CD4-positive, alpha-beta T cell treated with Interleukin-17A for 1 hour (primary cell): ENCODE results near the gene NOSIP.
"Not testable (repeated sequence)": the region's sequence is repeated elsewhere in the genome, so short reads cannot be mapped to it uniquely, and the experiment has no call there.

Experiments used
- DNase-seq: peaks from one replicate; pipeline ENCODE4 v3.0.0-alpha.2; 2020

Gene NOSIP, protein sequence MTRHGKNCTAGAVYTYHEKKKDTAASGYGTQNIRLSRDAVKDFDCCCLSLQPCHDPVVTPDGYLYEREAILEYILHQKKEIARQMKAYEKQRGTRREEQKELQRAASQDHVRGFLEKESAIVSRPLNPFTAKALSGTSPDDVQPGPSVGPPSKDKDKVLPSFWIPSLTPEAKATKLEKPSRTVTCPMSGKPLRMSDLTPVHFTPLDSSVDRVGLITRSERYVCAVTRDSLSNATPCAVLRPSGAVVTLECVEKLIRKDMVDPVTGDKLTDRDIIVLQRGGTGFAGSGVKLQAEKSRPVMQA

GRCh38 chr19:49580264-49581006, at the start of gene NOSIP:
NOSIP (minus strand) TSS chr19:49580556; CDS start chr19:49560691, 19,865 bp downstream.
- peak; percentile 98 for DNase-seq

- DNase-seq: no peak
Observed at GRCh38 chr19:49629659-49630058, 49.3 kb upstream of the NOSIP start.

DNA sequence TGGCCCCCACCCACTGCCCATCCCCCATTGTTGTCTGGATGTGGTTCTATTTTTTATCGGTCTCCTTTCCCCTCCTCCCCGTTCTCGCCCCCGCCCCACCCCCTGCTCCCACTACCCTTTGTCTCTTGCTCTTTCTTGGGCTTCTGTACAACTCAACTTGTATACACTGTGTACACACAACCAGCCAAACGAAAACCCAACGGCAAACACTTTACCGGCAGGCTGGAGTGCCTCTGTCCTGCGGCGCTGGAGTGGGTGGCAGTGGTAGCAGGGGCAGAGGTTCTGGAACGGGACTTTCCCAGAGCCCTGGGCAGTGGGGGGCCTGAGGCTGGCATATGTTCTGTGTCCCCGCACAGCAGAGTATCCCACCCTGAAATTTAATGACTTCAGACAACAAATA, 45.9 kb upstream of the NOSIP start:
- DNase-seq: no peak

DNA sequence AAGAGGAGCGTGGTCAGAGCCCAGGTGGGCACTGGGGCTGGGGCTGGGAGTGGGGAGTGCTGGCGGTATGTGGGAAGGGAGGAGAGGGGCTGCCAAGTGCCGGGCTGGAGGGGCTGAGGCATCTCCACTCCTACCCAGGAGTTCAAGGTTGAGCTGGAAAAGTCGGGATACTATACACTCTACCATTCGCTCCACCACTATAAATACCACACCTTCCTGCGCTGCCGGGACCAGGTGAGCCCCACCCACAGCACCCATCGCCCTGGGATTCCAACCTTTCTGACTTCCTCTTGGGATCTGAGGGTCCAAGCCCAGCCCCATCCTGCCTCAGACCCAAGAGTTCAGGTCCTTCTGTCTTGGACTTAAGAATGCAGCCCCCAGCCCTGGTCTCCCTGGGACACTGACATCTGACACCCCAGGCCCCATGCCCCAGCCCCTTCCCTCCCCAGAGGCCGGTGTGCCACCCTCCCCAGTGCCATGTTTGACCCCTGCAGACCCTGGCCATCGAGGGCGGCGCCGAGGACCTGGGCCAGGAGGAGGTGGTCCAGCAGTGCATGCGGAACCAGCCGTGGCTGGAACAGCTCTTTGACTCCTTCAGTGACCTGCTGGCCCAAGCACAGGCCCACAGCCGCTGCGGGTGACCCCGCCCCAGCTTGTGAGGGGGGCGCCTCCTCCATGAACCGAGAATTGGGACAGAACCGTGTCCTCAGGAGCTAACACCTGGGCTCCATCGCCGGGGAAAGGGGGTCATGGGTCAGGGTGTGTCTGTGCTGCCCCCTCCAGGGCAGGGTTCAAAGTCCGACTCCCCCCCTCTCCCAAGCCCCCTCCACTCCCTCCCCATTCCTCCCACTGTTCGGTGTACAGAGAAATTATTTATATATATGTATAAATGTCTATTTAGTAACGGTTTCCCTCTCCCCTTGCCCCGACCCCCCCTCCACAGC, 44.9 kb upstream of the NOSIP start:
- DNase-seq: no peak

DNA sequence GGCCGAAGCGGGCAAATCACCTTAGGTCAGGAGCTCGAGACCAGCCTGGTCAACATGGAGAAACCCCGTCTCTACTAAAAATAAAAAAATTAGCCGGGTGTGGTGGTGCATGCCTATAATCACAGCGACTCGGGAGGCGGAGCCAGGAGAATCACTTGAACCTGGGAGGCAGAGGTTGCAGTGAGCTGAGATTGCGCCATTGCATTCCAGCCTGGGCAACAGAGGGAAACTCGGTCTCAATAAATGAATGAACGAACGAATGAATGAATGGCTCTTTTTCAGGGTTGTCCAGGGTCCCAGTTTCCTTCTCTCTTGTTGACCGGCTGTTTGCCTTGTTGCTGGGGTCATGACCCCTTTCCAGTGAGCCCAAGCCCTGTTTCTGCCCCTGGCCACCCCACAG, 37.5 kb upstream of the NOSIP start:
- not testable (repeated sequence) for DNase-seq

- DNase-seq: no peak
Observed at GRCh38 chr19:49616945-49617344, 36.6 kb upstream of the NOSIP start.

- no peak for DNase-seq
Observed at GRCh38 chr19:49616532-49616931, 36.2 kb upstream of the NOSIP start.

DNA sequence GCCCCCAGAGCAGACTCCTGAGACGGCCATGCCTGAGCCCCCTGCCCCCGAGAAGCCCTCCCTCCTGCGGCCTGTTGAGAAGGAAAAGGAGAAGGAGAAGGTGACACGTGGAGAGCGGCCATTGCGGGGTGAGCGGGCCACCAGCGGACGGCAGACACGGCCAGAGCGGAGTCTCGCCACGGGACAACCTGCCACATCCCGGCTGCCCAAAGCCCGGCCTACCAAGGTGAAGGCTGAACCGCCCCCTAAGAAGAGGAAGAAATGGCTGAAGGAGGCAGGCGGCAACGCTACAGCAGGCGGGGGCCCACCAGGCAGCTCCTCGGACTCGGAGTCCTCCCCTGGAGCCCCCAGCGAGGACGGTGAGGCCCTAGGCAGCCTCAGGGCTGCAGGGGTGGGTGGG, 35.5 kb upstream of the NOSIP start:
- DNase-seq: no peak

DNA sequence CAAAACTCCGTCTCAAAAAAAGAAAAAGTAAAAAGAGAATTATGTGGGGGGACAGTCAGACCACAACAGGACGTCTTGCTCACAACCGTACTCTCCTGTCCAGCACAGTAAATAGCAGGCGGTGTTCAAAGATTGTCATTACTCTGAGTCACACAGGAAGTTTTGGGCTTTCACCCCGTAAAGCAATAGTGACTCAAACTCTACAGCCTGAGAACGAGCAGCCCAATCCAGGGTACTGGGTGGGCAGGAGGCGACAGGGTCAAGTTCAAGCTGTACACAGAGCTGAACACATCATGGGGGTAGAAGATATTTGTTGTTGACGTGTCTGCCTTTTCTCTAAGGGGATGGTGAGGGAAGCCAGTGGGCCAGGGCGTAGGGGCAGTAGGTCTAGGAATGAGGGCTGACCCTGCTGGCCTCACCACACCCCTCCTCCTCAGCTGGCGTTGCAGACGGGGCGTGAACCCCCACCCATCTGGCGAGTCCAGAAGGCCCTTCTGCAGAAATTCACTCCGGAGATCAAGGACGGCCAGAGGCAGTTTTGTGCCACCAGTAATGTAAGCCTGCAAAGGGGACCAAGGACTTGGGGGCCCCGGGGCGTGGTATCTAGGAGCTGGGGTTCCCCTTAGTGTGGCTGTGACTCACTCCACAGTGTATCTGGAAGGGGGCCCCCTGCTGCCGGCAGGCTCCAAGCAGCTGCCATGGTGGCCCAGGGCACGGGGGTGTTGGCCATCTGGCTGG, 33.9 kb upstream of the NOSIP start:
- peak; percentile 17 for DNase-seq

- no peak for DNase-seq
Observed at GRCh38 chr19:49613374-49613773, 33.0 kb upstream of the NOSIP start.

DNA sequence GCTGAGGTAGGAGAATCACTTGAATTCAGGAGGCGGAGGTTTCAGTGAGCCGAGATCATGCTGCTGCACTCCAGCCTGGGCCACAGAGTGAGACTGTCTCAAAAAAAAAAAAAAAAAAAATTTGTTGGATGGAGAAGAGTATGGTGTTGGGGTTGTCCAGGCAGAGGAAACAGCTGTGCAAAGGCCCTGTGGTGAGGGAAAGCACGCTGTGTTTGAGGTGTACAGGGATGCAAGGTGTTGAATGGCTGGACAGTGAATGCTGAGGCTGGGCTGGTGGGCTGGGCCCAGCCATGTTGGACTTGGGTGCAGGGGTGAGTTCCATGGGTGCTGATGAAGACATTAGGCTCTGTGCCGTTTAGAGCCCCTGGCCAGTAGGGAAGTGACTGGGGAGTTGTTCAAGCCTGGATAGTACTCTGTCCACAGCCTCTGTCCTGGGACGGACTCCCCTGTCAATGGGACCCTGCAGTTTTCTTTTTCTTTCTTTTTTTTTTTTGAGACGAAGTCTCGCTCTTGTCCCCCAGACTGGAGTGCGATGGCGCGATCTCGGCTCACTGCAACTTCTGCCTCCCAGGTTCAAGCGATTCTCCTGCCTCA, 29.2 kb upstream of the NOSIP start:
- DNase-seq: no peak

DNA sequence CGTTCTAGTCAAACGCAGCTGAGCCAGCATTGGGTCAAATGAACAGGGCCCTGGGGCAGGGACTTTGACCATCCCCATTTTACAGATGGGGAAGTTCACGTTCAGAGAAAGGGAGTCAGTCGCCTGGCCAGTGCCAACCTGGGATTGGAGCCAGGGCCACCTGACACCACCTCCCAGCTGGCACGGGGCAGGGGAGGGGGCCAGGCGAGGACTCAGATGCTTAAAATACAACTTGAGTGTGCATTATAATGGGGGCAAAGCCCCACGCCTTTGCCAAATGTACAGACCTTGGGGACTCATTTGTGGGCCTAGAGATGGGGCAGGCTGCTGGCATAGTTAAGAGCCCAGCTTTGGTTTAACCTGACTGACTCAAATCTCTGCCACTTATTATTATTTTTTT, 25.2 kb upstream of the NOSIP start:
- no peak for DNase-seq

GRCh38 chr19:49602806-49603205, 22.4 kb upstream of the NOSIP start:
- DNase-seq: no peak

GRCh38 chr19:49601482-49602038, 21.2 kb upstream of the NOSIP start:
- DNase-seq: no peak

DNA sequence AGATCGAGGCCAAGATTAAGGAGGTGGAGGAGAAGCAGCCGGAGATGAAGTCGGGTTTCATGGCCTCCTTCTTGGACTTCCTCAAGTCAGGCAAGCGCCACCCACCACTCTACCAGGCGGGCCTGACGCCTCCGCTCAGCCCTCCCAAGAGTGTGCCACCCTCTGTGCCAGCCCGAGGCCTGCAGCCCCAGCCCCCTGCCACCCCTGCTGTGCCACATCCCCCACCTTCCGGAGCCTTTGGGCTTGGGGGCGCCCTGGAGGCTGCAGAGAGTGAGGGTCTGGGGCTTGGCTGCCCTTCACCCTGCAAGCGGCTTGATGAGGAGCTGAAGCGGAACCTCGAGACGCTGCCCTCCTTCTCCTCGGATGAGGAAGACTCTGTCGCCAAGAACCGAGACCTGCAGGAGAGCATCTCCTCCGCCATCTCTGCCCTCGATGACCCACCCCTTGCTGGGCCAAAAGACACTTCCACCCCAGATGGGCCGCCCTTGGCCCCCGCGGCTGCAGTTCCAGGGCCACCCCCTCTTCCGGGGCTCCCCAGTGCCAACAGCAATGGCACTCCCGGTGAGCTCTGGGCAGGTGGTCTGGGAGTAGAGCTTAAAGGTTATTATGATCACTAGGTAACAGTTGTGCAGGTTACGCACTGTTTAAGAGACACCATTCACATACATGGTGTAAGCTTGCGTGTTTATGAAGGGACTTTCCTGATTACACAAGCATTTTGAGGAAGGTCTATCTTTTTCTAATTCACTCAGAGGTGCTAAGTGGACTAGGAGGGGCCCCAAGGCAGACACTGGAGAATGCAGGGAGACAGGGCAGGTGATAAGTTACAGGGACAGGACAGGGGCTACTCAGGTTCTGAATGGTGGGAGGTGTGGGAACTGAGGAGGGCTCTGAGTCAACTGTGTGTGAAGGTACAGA, 19.3 kb upstream of the NOSIP start:
- DNase-seq: no peak

GRCh38 chr19:49597703-49597974, 17.3 kb upstream of the NOSIP start:
- DNase-seq: no peak

- no peak for DNase-seq
Observed at GRCh38 chr19:49596954-49597702, 16.8 kb upstream of the NOSIP start.

DNA sequence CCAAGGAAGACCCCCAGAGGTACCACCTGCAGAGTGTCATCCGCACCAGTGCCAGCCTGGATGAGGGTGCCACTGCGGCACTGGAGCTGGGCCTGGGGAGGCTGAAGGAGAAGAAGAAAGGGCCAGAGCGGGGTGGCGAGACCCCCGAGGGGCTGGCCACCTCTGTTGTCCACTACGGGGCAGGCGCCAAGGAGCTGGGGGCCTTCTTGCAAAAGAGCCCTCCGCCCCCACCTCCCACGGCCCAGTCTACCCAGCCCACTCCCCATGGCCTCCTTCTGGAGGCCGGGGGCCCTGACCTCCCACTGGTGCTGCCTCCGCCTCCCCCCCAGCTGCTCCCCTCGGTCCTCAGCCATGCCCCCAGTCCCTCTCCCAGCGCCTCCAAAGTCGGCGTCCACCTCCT, 16.1 kb upstream of the NOSIP start:
- no peak for DNase-seq

DNA sequence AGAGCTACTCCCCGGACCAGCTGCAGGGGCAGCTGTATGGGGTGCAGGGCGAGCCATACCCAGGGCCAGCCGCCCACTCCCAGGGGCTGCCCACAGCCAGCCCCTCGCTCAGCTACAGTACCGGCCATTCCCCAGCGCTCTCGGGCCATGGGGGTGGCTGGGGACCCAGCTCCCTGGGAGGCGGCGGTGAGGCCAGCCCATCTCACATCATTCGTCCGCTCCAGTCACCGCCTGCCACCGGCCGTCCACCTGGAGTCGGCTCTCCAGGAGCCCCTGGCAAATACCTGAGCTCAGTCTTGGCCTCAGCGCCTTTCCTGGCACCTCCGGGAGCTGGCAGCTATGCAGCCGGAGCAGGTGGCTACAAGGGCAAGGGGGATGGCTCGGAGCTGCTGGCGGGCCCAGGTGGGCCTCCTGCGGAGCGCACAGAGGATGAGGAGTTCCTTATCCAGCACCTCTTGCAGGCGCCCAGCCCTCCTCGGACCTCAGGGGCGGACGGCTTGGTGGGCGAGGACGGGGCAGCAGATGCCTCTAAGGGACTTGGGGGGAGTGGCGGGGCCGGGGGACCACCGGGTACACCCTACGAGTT, 15.6 kb upstream of the NOSIP start:
- DNase-seq: no peak
